ENCODE measurements around the gene DUSP5. TPM values are rescaled to one million over a fixed set of nuclear protein-coding genes. Genes with fewer than 3 reads are reported as not detected.

Gene DUSP5
- total RNA-seq, 5 donors from 2014 or later (not counting 1 experiment from before 2014, with no cell fraction given) = 6.6 to 69.5 (median 9.6) TPM

- POLR2A ChIA-PET = no interaction called here
- WGBS (ENCODE audit: insufficient coverage) = 93% methylated on average over 2 of the region's 4 CpGs
Observed at GRCh38 chr10:110522365-110522988, 24.8 kb downstream of the DUSP5 start.

DNA sequence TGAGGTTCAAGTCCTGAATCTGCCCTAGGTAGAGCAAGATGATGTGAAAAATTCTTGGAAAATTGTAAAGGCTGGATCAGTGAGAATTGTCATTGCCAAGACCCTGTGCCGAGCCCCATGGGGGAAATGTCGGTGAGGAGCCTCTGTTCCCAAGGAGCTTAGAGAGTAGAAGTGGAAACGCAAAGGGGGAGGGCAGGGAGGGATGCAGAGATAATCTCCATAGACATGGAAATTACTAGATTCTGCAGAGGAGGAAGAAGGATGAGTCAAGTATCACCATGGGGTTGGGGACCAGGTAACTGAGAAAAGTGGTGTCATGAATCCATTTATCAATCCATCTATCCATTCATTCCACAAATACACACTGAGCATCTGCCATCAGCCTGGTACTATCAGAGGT lies 26.0 kb downstream of the DUSP5 start:
- Mint-ChIP-seq H3K4me1 (peaks cover 17 to 36% (median 22%) of the 10 kb centered on the region in 3 donors), H3K4me3 (no peak overlapping the region)
- no peaks in the 10 kb centered on the region for H3K9me3 ChIP-seq

More at GRCh38 chr10:110522365-110522988, 24.8 kb downstream of the DUSP5 start:
- no peak overlapping the region for H3K4me3 ChIP-seq (ENCODE audit: control insufficient read depth in 1 of 2, extremely low read depth in 1 of 2, low read length in 1 of 2)
- H3K4me1 ChIP-seq (ENCODE audit: control insufficient read depth in 1 of 2, extremely low read depth in 1 of 2, insufficient read depth in 2 of 2, low read length in 2 of 2) = peaks cover 0 to 4% of the 10 kb centered on the region in 2 experiments
- peak overlapping the region in 1 of 2 donors; percentile 7 for H3K27ac Mint-ChIP-seq
- H3K4me1 Mint-ChIP-seq = peaks cover 9 to 26% (median 11%) of the 10 kb centered on the region in 3 donors
- no peaks in the 10 kb centered on the region for H3K36me3 ChIP-seq (ENCODE audit: control insufficient read depth in 2 of 2, extremely low read depth in 1 of 2, insufficient read depth in 1 of 2, low read length in 1 of 2)
- H3K27ac ChIP-seq (ENCODE audit: low read length) = no peak overlapping the region
- no peak overlapping the region for H3K4me3 Mint-ChIP-seq
- no peaks in the 10 kb centered on the region for H3K27me3 Mint-ChIP-seq
- ATAC-seq (replicated peaks in 1 of 4) = peak in 1 of 4 experiments; percentile 46
- H3K36me3 Mint-ChIP-seq = no peaks in the 10 kb centered on the region
- H3K9me3 Mint-ChIP-seq = no peaks in the 10 kb centered on the region
- H3K27me3 ChIP-seq (replicated peaks in 1 of 2; ENCODE audit: control insufficient read depth in 2 of 2, extremely low read depth in 1 of 2, insufficient read depth in 2 of 2, low read length in 1 of 2) = no peaks in the 10 kb centered on the region
- no peak for DNase-seq
- no peaks in the 10 kb centered on the region for H3K9me3 ChIP-seq
- CTCF ChIA-PET = interaction anchor here in 1 of 2 donors (1.3 kb wide), 1 partner anchor 24 kb away, joined by 3 read pairs; no protein-coding TSS in a partner anchor

DNA sequence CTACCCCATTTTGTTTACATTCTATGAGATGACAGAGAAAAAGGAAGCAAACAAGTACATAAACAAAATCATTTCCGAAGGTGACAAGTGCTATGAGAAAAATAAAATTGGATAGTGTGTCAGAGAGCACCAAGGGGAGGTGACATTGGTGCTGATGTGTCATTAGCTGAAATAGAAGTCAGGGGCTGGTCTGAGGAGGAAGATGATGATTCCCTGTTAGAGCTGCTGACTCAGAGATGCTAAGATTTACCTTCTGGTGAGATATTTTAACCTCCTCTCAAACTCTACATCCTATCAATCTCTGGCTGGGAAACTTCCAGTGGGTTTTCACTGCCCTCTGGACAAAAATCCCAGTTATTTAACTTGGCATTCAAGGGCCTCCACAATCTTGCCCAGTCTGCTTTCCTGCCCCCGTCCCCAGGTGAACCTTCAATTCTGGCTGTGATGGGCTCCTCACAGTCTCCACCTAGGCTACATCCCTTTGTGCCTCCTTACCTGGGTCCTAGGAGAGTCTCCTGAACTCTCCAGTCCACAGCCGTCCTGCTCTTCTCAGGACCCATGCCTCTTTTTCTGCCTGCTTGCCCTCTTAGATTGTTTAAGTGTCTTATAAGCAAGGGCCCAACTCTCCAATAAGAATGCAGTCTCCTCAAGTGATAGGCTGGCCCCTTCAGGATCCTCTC lies 26.6 kb downstream of the DUSP5 start:
- DNase-seq = no peak
- WGBS (ENCODE audit: insufficient coverage) = 86% methylated on average over 1 of the region's 3 CpGs
- Mint-ChIP-seq H3K9me3 (no peaks in the 10 kb centered on the region), H3K4me1 (peaks cover 23 to 42% (median 27%) of the 10 kb centered on the region in 3 donors), H3K4me3 (no peak overlapping the region), H3K36me3 (no peaks in the 10 kb centered on the region), H3K27me3 (no peaks in the 10 kb centered on the region), H3K27ac (peak overlapping the region in 1 of 2 donors; percentile 40)
- Histone ChIP-seq H3K4me1 (ENCODE audit: control insufficient read depth in 1 of 2, extremely low read depth in 1 of 2, insufficient read depth in 2 of 2, low read length in 2 of 2) (peaks cover 0 to 13% of the 10 kb centered on the region in 2 experiments), H3K27me3 (replicated peaks in 1 of 2; ENCODE audit: control insufficient read depth in 2 of 2, extremely low read depth in 1 of 2, insufficient read depth in 2 of 2, low read length in 1 of 2) (no peaks in the 10 kb centered on the region), H3K36me3 (ENCODE audit: control insufficient read depth in 2 of 2, extremely low read depth in 1 of 2, insufficient read depth in 1 of 2, low read length in 1 of 2) (no peaks in the 10 kb centered on the region), H3K27ac (ENCODE audit: low read length) (no peak overlapping the region), H3K4me3 (ENCODE audit: control insufficient read depth in 1 of 2, extremely low read depth in 1 of 2, low read length in 1 of 2) (no peak overlapping the region), H3K9me3 (no peaks in the 10 kb centered on the region)
- ChIA-PET CTCF (interaction anchor here in 1 of 2 donors (0.6 kb wide), 1 partner anchor 673 kb away, joined by 4 read pairs; no protein-coding TSS in a partner anchor), POLR2A (no interaction called here)
- no peak for ATAC-seq (replicated peaks in 1 of 4)

More for the DNA sequence above, 26.0 kb downstream of the DUSP5 start:
- Histone ChIP-seq H3K36me3 (ENCODE audit: control insufficient read depth in 2 of 2, extremely low read depth in 1 of 2, insufficient read depth in 1 of 2, low read length in 1 of 2) (no peaks in the 10 kb centered on the region), H3K4me1 (ENCODE audit: control insufficient read depth in 1 of 2, extremely low read depth in 1 of 2, insufficient read depth in 2 of 2, low read length in 2 of 2) (peaks cover 0 to 9% of the 10 kb centered on the region in 2 experiments), H3K4me3 (ENCODE audit: control insufficient read depth in 1 of 2, extremely low read depth in 1 of 2, low read length in 1 of 2) (no peak overlapping the region), H3K27me3 (replicated peaks in 1 of 2; ENCODE audit: control insufficient read depth in 2 of 2, extremely low read depth in 1 of 2, insufficient read depth in 2 of 2, low read length in 1 of 2) (no peaks in the 10 kb centered on the region), H3K27ac (ENCODE audit: low read length) (no peak overlapping the region)
- CTCF ChIA-PET = interaction anchor here in 1 of 2 donors (0.6 kb wide), 2 partner anchors 51 to 673 kb away, joined by 3 to 4 read pairs; no protein-coding TSS in a partner anchor
- Mint-ChIP-seq H3K27me3 (no peaks in the 10 kb centered on the region), H3K36me3 (no peaks in the 10 kb centered on the region), H3K9me3 (no peaks in the 10 kb centered on the region), H3K27ac (no peak overlapping the region)
- ATAC-seq (replicated peaks in 1 of 4) (no peak), DNase-seq (no peak)
- 84% methylated on average over 2 of the region's 3 CpGs for WGBS (ENCODE audit: insufficient coverage)
- POLR2A ChIA-PET = interaction anchor here in 1 of 2 donors (0.6 kb wide), 1 partner anchor 504 kb away, joined by 3 read pairs; no protein-coding TSS in a partner anchor

DNA sequence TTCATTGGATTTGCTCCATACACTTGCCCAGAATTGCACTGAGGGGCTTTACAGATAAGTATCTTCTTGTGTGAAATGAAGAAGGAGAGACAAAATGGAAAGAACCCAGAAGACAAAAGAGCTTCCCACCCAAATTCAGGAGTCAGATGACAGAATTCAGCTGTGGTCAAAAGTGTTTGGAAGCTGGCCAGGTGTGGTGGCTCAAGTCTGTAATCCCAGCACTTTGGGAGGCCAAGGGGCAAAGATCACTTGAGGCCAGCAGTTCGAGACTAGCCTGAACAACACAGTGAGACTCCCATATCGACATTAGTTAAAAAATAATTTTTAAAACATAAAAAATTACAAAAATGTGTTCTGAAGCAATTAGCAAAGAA lies 27.1 kb downstream of the DUSP5 start:
- H3K4me1 Mint-ChIP-seq = peaks cover 28 to 47% (median 33%) of the 10 kb centered on the region in 3 donors
- Histone ChIP-seq H3K27ac (ENCODE audit: low read length) (no peak overlapping the region), H3K4me1 (ENCODE audit: control insufficient read depth in 1 of 2, extremely low read depth in 1 of 2, insufficient read depth in 2 of 2, low read length in 2 of 2) (peaks cover 4 to 19% of the 10 kb centered on the region in 2 experiments), H3K9me3 (no peaks in the 10 kb centered on the region), H3K4me3 (ENCODE audit: control insufficient read depth in 1 of 2, extremely low read depth in 1 of 2, low read length in 1 of 2) (no peak overlapping the region), H3K36me3 (ENCODE audit: control insufficient read depth in 2 of 2, extremely low read depth in 1 of 2, insufficient read depth in 1 of 2, low read length in 1 of 2) (no peaks in the 10 kb centered on the region), H3K27me3 (replicated peaks in 1 of 2; ENCODE audit: control insufficient read depth in 2 of 2, extremely low read depth in 1 of 2, insufficient read depth in 2 of 2, low read length in 1 of 2) (no peaks in the 10 kb centered on the region)
- no CpG with 5 or more reads among the region's 2 CpGs for WGBS (ENCODE audit: insufficient coverage)
- ATAC-seq (replicated peaks in 1 of 4) = no peak
- no peak overlapping the region for H3K27ac Mint-ChIP-seq
- no peaks in the 10 kb centered on the region for H3K27me3 Mint-ChIP-seq
- CTCF ChIA-PET = no interaction called here
- H3K4me3 Mint-ChIP-seq = no peak overlapping the region
- POLR2A ChIA-PET = no interaction called here
- no peaks in the 10 kb centered on the region for H3K9me3 Mint-ChIP-seq
- DNase-seq = no peak
- H3K36me3 Mint-ChIP-seq = no peaks in the 10 kb centered on the region

- WGBS (ENCODE audit: insufficient coverage) = 100% methylated on average over 1 of the region's 9 CpGs
- H3K27me3 Mint-ChIP-seq = no peaks in the 10 kb centered on the region
- no peaks in the 10 kb centered on the region for H3K9me3 ChIP-seq
- ChIA-PET CTCF (no interaction called here), POLR2A (no interaction called here)
- H3K36me3 ChIP-seq (ENCODE audit: control insufficient read depth in 2 of 2, extremely low read depth in 1 of 2, insufficient read depth in 1 of 2, low read length in 1 of 2) = no peaks in the 10 kb centered on the region
- H3K4me3 ChIP-seq (ENCODE audit: control insufficient read depth in 1 of 2, extremely low read depth in 1 of 2, low read length in 1 of 2) = no peak overlapping the region
- H3K36me3 Mint-ChIP-seq = no peaks in the 10 kb centered on the region
- H3K9me3 Mint-ChIP-seq = no peaks in the 10 kb centered on the region
- peaks cover 4 to 25% of the 10 kb centered on the region in 2 experiments for H3K4me1 ChIP-seq (ENCODE audit: control insufficient read depth in 1 of 2, extremely low read depth in 1 of 2, insufficient read depth in 2 of 2, low read length in 2 of 2)
- H3K27ac ChIP-seq (ENCODE audit: low read length) = no peak overlapping the region
- no peak for DNase-seq
- no peak overlapping the region for H3K27ac Mint-ChIP-seq
- peaks cover 30 to 53% (median 35%) of the 10 kb centered on the region in 3 donors for H3K4me1 Mint-ChIP-seq
- H3K27me3 ChIP-seq (replicated peaks in 1 of 2; ENCODE audit: control insufficient read depth in 2 of 2, extremely low read depth in 1 of 2, insufficient read depth in 2 of 2, low read length in 1 of 2) = no peaks in the 10 kb centered on the region
- no peak for ATAC-seq (replicated peaks in 1 of 4)
- H3K4me3 Mint-ChIP-seq = no peak overlapping the region
Observed at GRCh38 chr10:110525349-110526260, 27.9 kb downstream of the DUSP5 start.

DNA sequence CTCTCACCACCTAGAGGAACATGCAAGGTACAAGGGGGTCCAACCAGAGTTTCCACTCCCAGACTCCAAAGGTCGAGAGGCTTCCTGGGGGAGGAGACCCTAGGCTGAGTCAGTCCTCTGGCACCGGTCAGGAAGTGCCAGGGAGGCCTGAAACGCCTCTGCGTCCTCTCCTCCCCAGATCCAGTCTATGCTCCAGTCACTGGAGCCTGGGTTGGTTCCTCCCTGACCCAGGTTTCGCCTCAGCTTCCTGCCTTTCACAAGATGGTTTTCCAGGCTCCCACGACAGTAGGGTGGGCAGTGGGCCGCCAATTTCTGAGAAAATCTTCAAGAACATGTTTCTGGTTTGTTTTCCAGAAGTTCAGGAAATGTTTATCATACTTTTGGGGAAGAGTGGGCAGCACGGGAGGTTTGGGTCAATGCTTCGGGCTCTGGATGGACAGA lies 30.0 kb downstream of the DUSP5 start:
- Mint-ChIP-seq H3K27me3 (no peaks in the 10 kb centered on the region), H3K9me3 (no peaks in the 10 kb centered on the region), H3K4me3 (peak overlapping the region in 1 of 3 donors; percentile 19), H3K27ac (peak overlapping the region in 1 of 2 donors; percentile 36), H3K4me1 (peaks cover 25 to 47% (median 29%) of the 10 kb centered on the region in 3 donors), H3K36me3 (no peaks in the 10 kb centered on the region)
- Histone ChIP-seq H3K27ac (ENCODE audit: low read length) (no peak overlapping the region), H3K36me3 (ENCODE audit: control insufficient read depth in 2 of 2, extremely low read depth in 1 of 2, insufficient read depth in 1 of 2, low read length in 1 of 2) (no peaks in the 10 kb centered on the region), H3K4me3 (ENCODE audit: control insufficient read depth in 1 of 2, extremely low read depth in 1 of 2, low read length in 1 of 2) (no peak overlapping the region), H3K9me3 (no peaks in the 10 kb centered on the region), H3K4me1 (ENCODE audit: control insufficient read depth in 1 of 2, extremely low read depth in 1 of 2, insufficient read depth in 2 of 2, low read length in 2 of 2) (peaks cover 4 to 26% of the 10 kb centered on the region in 2 experiments), H3K27me3 (replicated peaks in 1 of 2; ENCODE audit: control insufficient read depth in 2 of 2, extremely low read depth in 1 of 2, insufficient read depth in 2 of 2, low read length in 1 of 2) (no peaks in the 10 kb centered on the region)
- WGBS (ENCODE audit: insufficient coverage) = 91% methylated on average over 5 of the region's 9 CpGs
- DNase-seq = no peak
- no peak for ATAC-seq (replicated peaks in 1 of 4)
- CTCF ChIA-PET = interaction anchor here in 1 of 2 donors (0.6 kb wide), 1 partner anchor 47 kb away, joined by 3 read pairs; no protein-coding TSS in a partner anchor
- POLR2A ChIA-PET = no interaction called here
